ENCODE results near the gene C1QTNF1. TPM values are rescaled to one million over a fixed set of nuclear protein-coding genes. Genes with fewer than 3 reads are reported as not detected.
A peak's percentile ranks its signal among the peaks of the same experiment; 100 is the strongest.

The C1QTNF1 gene
- total and polyA plus RNA-seq, 9 of the 15 experiments (the other 6 are each of a cell fraction or from before 2014, with no cell fraction given) = 0.09 TPM; not detected in 8

DNA sequence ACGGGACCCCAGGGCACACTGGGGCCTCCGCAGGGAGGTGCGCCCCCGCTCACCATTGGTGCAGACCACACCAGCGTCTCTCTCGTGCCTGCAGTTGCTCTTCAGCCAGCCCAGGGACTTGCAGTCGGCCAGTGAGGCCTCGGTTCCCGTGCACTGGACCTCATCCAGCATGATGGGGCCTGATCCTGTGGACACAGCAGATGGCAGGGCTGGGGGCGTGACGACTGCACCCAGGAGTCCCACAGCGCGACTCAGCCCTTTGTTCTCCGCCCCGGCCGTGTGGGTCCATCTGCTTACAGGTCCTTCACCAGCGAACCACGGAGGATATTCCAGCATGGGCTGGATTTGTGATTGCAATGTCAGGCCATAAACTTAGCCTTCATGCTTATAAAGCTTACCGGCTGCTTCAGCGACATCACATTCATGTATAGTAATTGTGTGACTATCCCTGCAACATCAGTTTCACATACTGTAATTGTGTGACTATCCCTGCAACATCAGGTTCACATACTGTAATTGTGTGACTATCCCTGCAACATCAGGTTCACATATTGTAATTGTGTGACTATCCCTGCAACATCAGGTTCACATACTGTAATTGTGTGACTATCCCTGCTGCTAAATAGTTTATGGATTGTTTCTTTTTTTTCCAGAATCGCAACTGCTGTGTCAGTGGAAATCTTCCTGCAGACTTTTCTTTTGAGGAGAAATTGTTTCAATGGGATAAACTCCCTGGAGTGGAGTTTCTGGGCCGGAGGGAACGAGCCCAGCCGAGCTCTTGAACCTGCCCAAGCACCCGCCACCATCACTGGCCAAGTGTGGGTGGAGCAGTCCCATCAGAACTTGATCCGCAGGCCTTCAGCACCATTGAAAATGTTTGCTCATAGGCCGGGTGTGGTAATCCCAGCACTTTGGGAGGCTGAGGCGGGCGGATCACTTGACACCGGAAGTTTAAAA is 49.1 kb upstream of the C1QTNF1 start (continued):
- no peak for TF ChIP-seq ESRRB (CRISPR knock-in tag; IDR thresholded peaks at IDR 0.05; ENCODE audit: borderline replicate concordance)
- TF ChIP-seq TEAD2 (tag; IDR thresholded peaks at IDR 0.05) = no peak
- peak; percentile 89 for TF ChIP-seq NFATC3 (IDR thresholded peaks at IDR 0.05)
- TF ChIP-seq SRSF9 (IDR thresholded peaks at IDR 0.05; ENCODE audit: borderline replicate concordance, low read depth, low read length) = no peak
- no peak for TF ChIP-seq SAFB (IDR thresholded peaks at IDR 0.05; ENCODE audit: borderline replicate concordance, low read depth, low read length)
- TF ChIP-seq ZNF77 (CRISPR knock-in tag; IDR thresholded peaks at IDR 0.05) = no peak
- TF ChIP-seq, protein P1, sequence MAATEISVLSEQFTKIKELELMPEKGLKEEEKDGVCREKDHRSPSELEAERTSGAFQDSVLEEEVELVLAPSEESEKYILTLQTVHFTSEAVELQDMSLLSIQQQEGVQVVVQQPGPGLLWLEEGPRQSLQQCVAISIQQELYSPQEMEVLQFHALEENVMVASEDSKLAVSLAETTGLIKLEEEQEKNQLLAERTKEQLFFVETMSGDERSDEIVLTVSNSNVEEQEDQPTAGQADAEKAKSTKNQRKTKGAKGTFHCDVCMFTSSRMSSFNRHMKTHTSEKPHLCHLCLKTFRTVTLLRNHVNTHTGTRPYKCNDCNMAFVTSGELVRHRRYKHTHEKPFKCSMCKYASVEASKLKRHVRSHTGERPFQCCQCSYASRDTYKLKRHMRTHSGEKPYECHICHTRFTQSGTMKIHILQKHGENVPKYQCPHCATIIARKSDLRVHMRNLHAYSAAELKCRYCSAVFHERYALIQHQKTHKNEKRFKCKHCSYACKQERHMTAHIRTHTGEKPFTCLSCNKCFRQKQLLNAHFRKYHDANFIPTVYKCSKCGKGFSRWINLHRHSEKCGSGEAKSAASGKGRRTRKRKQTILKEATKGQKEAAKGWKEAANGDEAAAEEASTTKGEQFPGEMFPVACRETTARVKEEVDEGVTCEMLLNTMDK (IDR thresholded peaks at IDR 0.05; ENCODE audit: borderline replicate concordance, insufficient read depth, low read depth, low read length, poor library complexity, severe bottlenecking) = no peak
- TF ChIP-seq, protein P2, sequence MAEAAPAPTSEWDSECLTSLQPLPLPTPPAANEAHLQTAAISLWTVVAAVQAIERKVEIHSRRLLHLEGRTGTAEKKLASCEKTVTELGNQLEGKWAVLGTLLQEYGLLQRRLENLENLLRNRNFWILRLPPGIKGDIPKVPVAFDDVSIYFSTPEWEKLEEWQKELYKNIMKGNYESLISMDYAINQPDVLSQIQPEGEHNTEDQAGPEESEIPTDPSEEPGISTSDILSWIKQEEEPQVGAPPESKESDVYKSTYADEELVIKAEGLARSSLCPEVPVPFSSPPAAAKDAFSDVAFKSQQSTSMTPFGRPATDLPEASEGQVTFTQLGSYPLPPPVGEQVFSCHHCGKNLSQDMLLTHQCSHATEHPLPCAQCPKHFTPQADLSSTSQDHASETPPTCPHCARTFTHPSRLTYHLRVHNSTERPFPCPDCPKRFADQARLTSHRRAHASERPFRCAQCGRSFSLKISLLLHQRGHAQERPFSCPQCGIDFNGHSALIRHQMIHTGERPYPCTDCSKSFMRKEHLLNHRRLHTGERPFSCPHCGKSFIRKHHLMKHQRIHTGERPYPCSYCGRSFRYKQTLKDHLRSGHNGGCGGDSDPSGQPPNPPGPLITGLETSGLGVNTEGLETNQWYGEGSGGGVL (CRISPR knock-in tag; IDR thresholded peaks at IDR 0.05) = no peak
- no peak for TF ChIP-seq PTRF (tag; IDR thresholded peaks at IDR 0.05)
- TF ChIP-seq MTA3 (IDR thresholded peaks at IDR 0.05; ENCODE audit: borderline replicate concordance) = no peak
- no peak for TF ChIP-seq YBX1 (IDR thresholded peaks at IDR 0.05)
- TF ChIP-seq, protein P3, sequence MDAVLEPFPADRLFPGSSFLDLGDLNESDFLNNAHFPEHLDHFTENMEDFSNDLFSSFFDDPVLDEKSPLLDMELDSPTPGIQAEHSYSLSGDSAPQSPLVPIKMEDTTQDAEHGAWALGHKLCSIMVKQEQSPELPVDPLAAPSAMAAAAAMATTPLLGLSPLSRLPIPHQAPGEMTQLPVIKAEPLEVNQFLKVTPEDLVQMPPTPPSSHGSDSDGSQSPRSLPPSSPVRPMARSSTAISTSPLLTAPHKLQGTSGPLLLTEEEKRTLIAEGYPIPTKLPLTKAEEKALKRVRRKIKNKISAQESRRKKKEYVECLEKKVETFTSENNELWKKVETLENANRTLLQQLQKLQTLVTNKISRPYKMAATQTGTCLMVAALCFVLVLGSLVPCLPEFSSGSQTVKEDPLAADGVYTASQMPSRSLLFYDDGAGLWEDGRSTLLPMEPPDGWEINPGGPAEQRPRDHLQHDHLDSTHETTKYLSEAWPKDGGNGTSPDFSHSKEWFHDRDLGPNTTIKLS (IDR thresholded peaks at IDR 0.05; ENCODE audit: borderline replicate concordance, low read depth) = no peak
- no peak for TF ChIP-seq SRSF1 (IDR thresholded peaks at IDR 0.05; ENCODE audit: low read depth, low read length)
- no peak for TF ChIP-seq JUN (IDR thresholded peaks at IDR 0.05; ENCODE audit: borderline replicate concordance, low read depth, low read length)
- peak; percentile 76; the same call in 1 of the 2 replicates for TF ChIP-seq JUN (CRISPR knock-in tag; IDR thresholded peaks at IDR 0.05; ENCODE audit: borderline replicate concordance)
- 0 out of 2 replicates have a peak, but pooled peaks have one; percentile 14 for TF ChIP-seq TCF3 (CRISPR knock-in tag; IDR thresholded peaks at IDR 0.05)
- no peak for TF ChIP-seq ZNF551 (CRISPR knock-in tag; IDR thresholded peaks at IDR 0.05)
- no peak for TF ChIP-seq RHOXF2B (CRISPR knock-in tag; conservative IDR thresholded peaks at IDR 0.05)
- TF ChIP-seq RAD21 (CRISPR knock-in tag; conservative IDR thresholded peaks at IDR 0.05 in 1 of 2, IDR thresholded peaks at IDR 0.05 in 1 of 2) = no peak
- TF ChIP-seq ZBTB17 (CRISPR knock-in tag; IDR thresholded peaks at IDR 0.05) = no peak
- no peak for TF ChIP-seq SNRNP70 (optimal IDR thresholded peaks at IDR 0.05; ENCODE audit: low read depth, low read length)
- TF ChIP-seq MYC (IDR thresholded peaks at IDR 0.05; ENCODE audit: low read depth, low read length) = 0 out of 2 replicates have a peak, but pooled peaks have one; percentile 23
- no peak for TF ChIP-seq MYC (CRISPR knock-in tag; IDR thresholded peaks at IDR 0.05; ENCODE audit: borderline replicate concordance, low read depth)

Data from K562 (cell line).